ENCODE measurements around the gene PPP1R15A.
"Not testable (repeated sequence)": the region's sequence is repeated elsewhere in the genome, so short reads cannot be mapped to it uniquely, and the experiment has no call there.

The PPP1R15A gene

DNA sequence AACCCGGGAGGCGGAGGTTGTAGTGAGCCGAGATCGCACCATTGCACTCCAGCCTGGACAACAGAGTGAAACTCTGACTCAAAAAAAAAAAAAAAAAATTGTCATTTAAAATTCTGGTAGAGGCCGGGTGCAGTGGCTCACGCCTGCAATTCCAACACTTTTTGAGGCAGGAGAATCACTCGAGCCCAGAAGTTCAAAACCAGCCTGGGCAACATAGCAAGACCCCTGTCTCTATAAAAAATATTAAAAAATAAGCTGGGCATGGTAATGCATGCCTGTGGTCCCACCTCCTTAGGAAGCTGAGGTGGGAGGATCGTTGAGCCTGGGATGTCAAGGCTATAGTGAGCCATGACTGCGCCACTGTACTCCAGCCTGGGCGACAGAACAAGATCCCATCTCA is 34.1 kb downstream of the PPP1R15A start:
- no peak overlapping the region for H3K4me3 ChIP-seq (ENCODE audit: low read length)
- no peak for DNase-seq (ENCODE audit: low read depth, low spot score)

DNA sequence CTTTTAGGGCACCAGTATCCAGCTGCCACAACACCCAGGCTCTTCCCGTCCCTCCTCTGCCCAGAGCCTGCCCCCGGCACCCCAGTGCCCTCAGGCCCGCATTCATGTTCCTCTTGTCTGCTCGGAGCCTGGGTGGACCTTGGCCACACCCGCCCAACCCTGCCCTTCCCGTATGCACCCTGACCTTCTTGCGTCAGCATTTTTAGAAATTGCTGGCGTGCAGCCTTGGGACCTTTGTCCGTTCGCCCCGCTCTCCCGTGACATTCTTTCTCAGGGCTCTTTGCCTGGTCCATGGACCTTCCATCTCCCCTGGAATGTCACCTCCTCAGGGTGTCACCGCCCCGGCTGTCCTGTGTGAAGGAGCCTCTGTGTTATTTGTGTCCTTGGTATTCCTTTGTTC is 35.5 kb downstream of the PPP1R15A start:
- no peak overlapping the region for H3K4me3 ChIP-seq (ENCODE audit: low read length)
- DNase-seq (ENCODE audit: low read depth, low spot score): no peak

DNA sequence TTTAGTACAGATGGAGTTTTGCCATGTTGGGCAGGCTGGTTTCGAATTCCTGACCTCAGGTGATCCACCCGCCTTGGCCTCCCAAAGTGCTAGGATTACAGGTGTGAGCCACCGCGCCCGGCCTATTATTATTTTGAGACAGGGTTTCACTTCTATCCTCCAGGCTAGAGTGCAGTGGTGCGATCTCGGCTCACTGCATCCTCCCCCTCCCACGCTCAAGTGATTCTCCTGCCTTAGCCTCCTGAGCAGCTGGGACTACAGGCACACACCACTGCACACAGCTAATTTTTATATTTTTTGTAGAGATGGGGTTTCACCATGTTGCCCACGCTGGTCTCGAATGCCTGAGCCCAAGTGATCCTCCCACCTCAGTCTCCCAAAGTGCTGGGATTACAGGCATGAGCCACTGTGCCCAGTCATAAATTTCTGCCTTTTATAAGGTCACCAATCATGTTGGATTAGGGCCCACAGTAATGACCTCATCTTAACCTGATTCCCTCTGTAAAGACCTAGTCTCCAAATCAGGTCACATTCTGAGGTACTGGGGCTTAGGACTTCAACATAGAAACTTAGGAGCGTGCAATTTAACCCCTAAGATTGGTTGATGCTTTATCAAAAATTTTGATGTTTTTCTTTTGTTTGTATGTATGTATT is 37.3 kb downstream of the PPP1R15A start:
- DNase-seq (ENCODE audit: low read depth, low spot score); H3K4me3 ChIP-seq (ENCODE audit: low read length): not testable (repeated sequence)

- DNase-seq (ENCODE audit: low read depth, low spot score): no peak
- no peak overlapping the region for H3K4me3 ChIP-seq (ENCODE audit: low read length)
These were observed 38.6 kb downstream of the PPP1R15A start for GRCh38 chr19:48910803-48911202.

DNA sequence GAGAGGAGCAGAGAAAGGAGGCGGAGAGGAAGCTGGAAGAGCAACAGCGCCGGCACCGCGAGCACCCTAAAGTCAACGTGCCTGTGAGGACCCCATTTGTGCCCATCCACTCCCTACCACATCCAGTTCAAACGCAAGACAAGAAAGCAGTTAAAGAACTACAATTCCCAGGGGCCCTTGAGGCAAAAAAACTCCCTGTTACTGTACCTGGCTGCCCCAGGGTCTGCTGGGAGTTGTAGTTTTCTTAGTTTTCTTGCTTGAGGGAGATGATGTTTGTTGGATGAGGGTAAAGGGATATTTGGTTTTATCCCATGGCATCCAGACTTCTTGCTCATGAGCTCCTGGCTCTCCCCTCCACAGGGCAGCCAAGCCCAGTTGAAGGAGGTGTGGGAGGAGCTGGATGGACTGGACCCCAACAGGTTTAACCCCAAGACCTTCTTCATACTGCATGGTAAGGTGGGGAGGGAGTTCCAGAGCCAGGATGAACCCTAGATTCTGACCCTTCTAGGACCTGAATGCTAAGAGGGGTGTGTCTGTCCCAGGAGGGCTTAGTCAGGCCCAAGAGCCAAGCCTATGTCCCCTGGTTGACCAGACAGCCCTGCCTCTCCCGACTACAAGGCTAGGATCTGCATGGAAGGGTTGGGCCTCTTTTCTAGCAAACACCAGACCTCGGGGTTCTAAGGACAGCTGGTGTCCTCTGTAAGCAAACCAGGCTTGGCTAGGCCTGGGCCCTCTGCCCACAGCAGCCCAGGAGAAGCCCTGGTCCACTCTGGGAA is 41.1 kb downstream of the PPP1R15A start:
- DNase-seq (ENCODE audit: low read depth, low spot score): no peak
- no peak overlapping the region for H3K4me3 ChIP-seq (ENCODE audit: low read length)

DNA sequence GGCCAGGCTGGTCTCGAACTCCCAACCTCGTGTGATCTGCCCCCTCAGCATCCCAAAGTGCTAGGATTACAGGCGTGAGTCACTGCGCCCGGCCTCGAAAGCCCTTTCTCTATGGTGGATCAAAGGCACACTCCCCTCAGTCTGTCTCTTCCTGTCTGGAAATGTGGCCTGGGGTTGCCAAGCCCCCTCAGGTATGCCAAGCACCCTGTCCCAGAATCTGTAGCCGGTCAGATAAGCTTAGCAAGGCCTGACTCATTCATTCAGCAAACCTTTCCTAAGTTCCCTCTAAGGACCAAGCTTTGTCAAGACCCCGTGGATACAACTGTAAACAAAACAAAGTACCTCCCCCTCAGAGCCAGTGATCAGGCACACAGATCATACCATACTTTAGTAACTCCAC is 42.0 kb downstream of the PPP1R15A start:
- no peak overlapping the region for H3K4me3 ChIP-seq (ENCODE audit: low read length)
- no peak for DNase-seq (ENCODE audit: low read depth, low spot score)

DNA sequence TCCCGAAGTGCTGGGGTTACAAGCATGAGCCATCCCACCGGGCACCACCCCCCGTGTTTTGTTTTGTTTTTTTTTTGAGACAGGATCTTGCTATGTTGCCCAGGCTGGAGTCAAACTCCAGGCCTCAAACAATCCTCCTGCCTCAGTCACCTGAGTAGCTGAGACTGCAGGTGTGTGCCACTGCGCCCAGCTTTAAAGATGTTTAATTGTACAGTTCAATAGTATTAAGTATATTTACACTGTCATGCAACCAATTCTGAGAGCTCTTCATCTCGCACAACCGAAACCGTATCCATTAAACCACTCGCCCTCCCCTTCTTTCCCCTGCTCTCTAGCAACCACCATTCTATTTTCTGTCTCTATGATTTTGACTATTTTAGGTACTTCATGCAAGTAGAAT is 43.5 kb downstream of the PPP1R15A start:
- H3K4me3 ChIP-seq (ENCODE audit: low read length): no peak overlapping the region
- no peak for DNase-seq (ENCODE audit: low read depth, low spot score)

- H3K4me3 ChIP-seq (ENCODE audit: low read length): no peak overlapping the region
- DNase-seq (ENCODE audit: low read depth, low spot score): no peak
These were observed 45.9 kb downstream of the PPP1R15A start for GRCh38 chr19:48918071-48918470.

DNA sequence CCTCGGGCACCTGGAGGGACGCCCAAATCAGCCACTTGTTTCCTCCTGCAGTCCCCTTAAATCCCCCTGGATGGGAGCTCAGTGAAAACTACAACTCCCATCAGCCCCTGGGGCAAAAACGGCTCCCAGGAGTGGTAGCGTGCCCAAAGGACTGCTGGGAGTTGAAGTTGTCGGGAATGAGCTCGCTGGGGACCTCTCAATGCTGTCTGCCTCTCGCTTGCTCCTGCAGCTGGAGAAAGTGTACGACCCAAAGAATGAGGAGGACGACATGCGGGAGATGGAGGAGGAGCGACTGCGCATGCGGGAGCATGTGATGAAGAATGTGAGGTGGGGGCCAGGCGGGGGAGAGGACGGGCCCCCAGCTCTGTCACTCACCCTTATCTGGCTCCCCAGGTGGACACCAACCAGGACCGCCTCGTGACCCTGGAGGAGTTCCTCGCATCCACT is 46.6 kb downstream of the PPP1R15A start:
- DNase-seq (ENCODE audit: low read depth, low spot score): no peak
- no peak overlapping the region for H3K4me3 ChIP-seq (ENCODE audit: low read length)

DNA sequence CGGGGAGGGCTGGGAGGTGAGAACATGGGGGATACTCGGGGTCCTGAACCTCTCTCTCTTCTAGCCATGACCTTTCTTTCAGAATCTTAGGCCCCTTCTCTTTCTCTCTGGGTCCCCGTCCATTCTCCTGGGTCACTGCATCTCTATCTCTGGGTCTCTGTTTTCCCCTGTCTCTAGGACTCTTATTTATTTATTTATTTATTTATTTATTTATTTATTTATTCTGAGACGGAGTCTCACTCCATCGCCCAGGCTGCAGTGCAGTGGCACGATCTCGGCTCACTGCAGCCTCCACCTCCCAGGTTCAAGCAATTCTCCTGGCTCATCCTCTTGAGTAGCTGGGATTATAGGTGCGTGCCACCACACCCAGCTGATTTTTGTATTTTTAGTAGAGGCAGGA is 47.0 kb downstream of the PPP1R15A start:
- H3K4me3 ChIP-seq (ENCODE audit: low read length); DNase-seq (ENCODE audit: low read depth, low spot score): not testable (repeated sequence)

GRCh38 chr19:48920949-48921348 is 48.7 kb downstream of the PPP1R15A start:
- no peak overlapping the region for H3K4me3 ChIP-seq (ENCODE audit: low read length)
- DNase-seq (ENCODE audit: low read depth, low spot score): no peak

DNA sequence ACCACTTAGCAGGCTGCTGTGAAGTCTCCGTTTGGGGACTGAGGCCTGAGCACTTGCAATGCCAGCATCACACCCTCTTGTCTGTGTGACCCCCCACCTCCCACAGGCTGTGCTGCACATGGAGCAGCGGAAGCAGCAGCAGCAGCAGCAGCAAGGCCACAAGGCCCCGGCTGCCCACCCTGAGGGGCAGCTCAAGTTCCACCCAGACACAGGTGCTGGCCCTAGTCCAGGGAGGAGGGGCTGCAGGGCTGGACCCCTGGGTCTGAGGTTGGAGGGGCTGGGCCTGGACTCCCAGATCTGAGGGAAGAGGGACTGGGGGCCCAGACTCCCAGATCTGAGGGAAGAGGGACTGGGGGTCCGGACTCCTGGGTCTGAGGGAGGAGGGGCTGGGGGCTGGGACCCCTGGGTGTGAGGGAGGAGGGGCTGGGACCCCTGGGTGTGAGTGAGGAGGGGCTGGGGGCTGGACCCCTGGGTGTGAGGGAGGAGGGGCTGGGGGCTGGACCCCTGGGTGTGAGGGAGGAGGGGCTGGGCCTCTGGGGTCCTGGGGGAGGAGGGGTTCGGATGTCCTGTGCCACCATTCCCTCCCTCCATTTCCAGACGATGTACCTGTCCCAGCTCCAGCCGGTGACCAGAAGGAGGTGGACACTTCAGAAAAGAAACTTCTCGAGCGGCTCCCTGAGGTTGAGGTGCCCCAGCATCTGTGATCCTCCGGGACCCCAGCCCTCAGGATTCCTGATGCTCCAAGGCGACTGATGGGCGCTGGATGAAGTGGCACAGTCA is 49.7 kb downstream of the PPP1R15A start:
- DNase-seq (ENCODE audit: low read depth, low spot score): no peak
- H3K4me3 ChIP-seq (ENCODE audit: low read length): no peak overlapping the region

GRCh38 chr19:48922548-48923490 is 50.6 kb downstream of the PPP1R15A start:
- H3K4me3 ChIP-seq (ENCODE audit: low read length): no peak overlapping the region
- no peak for DNase-seq (ENCODE audit: low read depth, low spot score)

DNA sequence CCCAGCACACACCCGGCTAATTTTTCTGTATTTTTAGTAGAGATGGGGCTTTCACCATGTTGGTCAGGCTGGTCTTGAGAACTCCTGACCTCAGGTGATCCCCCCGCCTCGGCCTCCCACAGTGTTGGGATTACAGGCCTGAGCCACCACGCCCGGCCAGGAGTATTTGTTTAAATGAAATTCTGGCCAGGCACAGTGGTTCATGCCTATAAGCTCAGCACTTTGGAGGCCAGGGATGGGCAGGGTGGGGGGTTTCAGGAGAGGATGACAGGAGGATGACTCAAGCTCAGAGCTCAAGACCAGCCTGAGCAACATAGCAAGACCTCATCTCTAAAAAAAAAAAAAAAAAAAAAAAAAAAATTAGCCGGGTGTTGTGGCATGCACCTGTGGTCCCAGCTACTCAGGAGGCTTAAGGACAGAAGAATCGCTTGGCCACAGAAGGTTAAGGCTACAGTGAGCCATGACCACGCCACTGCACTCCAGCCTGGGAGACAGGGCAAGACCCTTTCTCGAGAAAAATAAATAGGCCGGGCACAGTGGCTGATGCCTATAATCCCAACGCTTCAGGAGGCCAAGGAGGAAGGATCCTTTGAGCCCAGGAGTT is 53.1 kb downstream of the PPP1R15A start:
- DNase-seq (ENCODE audit: low read depth, low spot score): no peak
- H3K4me3 ChIP-seq (ENCODE audit: low read length): no peak overlapping the region
